OCI-LY1 (cell line): Measurements from ENCODE around the gene SLC12A8.

Experiments
- EZH2 ChIP-seq: fragments of 200-600 bp; sonication (generic), shearing (Covaris generic); IDR thresholded peaks from 2 replicates; pipeline ENCODE4 v1.8.0; 2017; ENCODE audit warnings: borderline replicate concordance, mixed run types, mild to moderate bottlenecking, antibody characterized with exemption, low read length, moderate library complexity, mixed read lengths
- TF ChIP-seq, protein P1 (sequence below): fragments of 200-600 bp; sonication (generic), shearing (Covaris generic); IDR thresholded peaks from 2 replicates; pipeline ENCODE4 v1.5.1; 2017; ENCODE audit warnings: mild to moderate bottlenecking, antibody characterized with exemption, low read length, moderate library complexity, mixed read lengths

DNA sequence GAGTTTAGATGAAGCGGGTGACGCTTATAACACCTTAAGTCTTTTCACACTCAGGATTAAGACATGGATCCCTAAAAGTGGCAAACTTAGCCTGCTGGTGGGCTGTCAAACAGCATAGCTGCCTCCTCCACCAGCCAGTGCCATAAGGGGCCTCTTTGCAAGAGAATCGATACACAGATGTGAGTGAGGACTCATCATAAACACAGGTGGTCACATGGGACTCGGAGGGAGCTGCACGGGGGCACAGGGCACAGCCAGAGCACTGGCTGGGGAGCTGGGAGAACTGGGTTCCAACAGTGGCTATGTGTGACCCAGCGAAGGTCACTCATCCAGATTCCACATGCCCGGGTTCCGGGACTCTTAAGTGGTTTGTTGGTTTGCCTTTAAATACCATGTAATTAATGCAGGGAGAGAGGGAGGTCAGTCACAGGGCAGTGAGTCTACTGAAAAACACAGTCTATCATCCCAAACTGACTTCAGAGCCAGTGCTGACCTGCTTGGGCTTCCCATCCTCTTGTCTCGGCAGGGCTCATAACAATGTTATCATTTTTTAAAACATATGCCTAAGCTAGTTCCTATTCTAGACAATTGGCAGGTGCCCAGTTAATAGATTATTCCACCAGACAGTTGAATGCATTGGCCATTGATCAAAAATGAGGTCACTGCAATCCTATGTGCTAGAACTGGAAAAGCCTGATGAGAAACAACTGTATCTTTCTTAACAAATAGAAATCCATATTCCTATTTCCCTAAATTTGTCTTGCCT is 51.8 kb downstream of the SLC12A8 start:
- TF ChIP-seq EZH2: no peak
- TF ChIP-seq, protein P1, sequence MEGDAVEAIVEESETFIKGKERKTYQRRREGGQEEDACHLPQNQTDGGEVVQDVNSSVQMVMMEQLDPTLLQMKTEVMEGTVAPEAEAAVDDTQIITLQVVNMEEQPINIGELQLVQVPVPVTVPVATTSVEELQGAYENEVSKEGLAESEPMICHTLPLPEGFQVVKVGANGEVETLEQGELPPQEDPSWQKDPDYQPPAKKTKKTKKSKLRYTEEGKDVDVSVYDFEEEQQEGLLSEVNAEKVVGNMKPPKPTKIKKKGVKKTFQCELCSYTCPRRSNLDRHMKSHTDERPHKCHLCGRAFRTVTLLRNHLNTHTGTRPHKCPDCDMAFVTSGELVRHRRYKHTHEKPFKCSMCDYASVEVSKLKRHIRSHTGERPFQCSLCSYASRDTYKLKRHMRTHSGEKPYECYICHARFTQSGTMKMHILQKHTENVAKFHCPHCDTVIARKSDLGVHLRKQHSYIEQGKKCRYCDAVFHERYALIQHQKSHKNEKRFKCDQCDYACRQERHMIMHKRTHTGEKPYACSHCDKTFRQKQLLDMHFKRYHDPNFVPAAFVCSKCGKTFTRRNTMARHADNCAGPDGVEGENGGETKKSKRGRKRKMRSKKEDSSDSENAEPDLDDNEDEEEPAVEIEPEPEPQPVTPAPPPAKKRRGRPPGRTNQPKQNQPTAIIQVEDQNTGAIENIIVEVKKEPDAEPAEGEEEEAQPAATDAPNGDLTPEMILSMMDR: no peak
